Measurements from ENCODE around the gene CYP2W1. TPM values are rescaled to one million over a fixed set of nuclear protein-coding genes. Genes with fewer than 3 reads are reported as not detected.

CYP2W1 gene
- polyA plus RNA-seq, 2 of the 4 experiments (the other 2 are of a cell fraction): not detected

DNA sequence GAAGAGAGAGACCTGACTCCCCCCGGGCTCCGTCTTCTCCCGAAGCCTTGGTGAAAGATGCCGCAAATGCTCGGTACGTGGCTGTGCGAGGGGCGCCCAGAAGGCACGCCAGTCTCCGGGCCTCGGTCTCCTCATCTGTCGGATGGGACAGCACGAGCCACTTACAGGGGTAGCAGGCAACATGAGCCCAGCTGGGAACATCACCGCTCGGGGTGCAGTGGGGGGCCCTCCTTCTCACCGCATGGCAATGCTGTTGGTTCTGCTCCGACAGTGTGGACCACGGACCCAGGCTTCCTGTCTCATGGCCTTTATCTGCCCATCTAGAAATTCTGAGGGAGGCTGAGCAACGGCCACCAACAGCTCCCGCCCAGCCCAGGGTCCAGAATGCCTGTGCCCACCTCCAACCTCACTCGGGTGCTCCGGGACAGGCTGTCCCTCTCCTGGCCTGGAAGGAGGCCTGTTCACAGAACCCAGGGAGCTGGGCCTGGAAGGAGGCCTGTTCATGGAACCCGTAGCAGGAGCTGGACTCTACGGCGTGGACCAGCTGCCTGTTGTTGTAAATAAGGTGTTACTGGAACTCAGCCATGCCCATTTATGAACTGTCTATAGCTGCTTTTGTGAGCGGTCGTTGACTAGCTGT lies 44.3 kb upstream of the CYP2W1 start:
- H3K4me2 ChIP-seq: no peak overlapping the region
- DNase-seq (ENCODE audit: low read depth in 1 of 2, low spot score in 1 of 2) (no peak), FAIRE-seq (no peak), ATAC-seq (no peak)
- WGBS (ENCODE audit: missing lambda C conversion rate): 91% methylated on average over 9 of the region's 27 CpGs
- TF ChIP-seq GATA3 (IDR thresholded peaks at IDR 0.05; ENCODE audit: borderline replicate concordance): no peak
- TF ChIP-seq, protein P1, sequence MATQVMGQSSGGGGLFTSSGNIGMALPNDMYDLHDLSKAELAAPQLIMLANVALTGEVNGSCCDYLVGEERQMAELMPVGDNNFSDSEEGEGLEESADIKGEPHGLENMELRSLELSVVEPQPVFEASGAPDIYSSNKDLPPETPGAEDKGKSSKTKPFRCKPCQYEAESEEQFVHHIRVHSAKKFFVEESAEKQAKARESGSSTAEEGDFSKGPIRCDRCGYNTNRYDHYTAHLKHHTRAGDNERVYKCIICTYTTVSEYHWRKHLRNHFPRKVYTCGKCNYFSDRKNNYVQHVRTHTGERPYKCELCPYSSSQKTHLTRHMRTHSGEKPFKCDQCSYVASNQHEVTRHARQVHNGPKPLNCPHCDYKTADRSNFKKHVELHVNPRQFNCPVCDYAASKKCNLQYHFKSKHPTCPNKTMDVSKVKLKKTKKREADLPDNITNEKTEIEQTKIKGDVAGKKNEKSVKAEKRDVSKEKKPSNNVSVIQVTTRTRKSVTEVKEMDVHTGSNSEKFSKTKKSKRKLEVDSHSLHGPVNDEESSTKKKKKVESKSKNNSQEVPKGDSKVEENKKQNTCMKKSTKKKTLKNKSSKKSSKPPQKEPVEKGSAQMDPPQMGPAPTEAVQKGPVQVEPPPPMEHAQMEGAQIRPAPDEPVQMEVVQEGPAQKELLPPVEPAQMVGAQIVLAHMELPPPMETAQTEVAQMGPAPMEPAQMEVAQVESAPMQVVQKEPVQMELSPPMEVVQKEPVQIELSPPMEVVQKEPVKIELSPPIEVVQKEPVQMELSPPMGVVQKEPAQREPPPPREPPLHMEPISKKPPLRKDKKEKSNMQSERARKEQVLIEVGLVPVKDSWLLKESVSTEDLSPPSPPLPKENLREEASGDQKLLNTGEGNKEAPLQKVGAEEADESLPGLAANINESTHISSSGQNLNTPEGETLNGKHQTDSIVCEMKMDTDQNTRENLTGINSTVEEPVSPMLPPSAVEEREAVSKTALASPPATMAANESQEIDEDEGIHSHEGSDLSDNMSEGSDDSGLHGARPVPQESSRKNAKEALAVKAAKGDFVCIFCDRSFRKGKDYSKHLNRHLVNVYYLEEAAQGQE (IDR thresholded peaks at IDR 0.05): no peak
- TF ChIP-seq, protein P2, sequence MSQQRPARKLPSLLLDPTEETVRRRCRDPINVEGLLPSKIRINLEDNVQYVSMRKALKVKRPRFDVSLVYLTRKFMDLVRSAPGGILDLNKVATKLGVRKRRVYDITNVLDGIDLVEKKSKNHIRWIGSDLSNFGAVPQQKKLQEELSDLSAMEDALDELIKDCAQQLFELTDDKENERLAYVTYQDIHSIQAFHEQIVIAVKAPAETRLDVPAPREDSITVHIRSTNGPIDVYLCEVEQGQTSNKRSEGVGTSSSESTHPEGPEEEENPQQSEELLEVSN (IDR thresholded peaks at IDR 0.05; ENCODE audit: borderline replicate concordance, low read depth): no peak
- no peak for TF ChIP-seq MAZ (IDR thresholded peaks at IDR 0.05; ENCODE audit: borderline replicate concordance, low read depth, low read length)
- TF ChIP-seq HDAC2 (IDR thresholded peaks at IDR 0.05): no peak
- no peak for TF ChIP-seq KDM1A (IDR thresholded peaks at IDR 0.05; ENCODE audit: low read depth)
- TF ChIP-seq, protein P3, sequence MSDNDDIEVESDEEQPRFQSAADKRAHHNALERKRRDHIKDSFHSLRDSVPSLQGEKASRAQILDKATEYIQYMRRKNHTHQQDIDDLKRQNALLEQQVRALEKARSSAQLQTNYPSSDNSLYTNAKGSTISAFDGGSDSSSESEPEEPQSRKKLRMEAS (IDR thresholded peaks at IDR 0.05): no peak
- TF ChIP-seq HOXA7 (CRISPR knock-in tag; IDR thresholded peaks at IDR 0.05): no peak
- no peak for TF ChIP-seq MAFK (IDR thresholded peaks at IDR 0.05; ENCODE audit: partially characterized antibody)
- TF ChIP-seq, protein P4, sequence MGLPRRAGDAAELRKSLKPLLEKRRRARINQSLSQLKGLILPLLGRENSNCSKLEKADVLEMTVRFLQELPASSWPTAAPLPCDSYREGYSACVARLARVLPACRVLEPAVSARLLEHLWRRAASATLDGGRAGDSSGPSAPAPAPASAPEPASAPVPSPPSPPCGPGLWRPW (IDR thresholded peaks at IDR 0.05): no peak
- TF ChIP-seq POLR2A (IDR thresholded peaks at IDR 0.05; ENCODE audit: low read length): no peak
- H3K4me3 ChIP-seq: no peak overlapping the region
- no peak overlapping the region for H3K27ac ChIP-seq
- H3K4me1 ChIP-seq: peaks cover 12% of the 10 kb centered on the region
- H3K9me3 ChIP-seq: peaks cover 7% of the 10 kb centered on the region; the same call in 2 of the 3 replicates
- ChIA-PET CTCF (interaction anchor here (0.6 to 1.6 kb wide), 4 partner anchors 13 to 54 kb away, joined by 3 to 6 read pairs (median 4); partner anchors contain the start of gene ADAP1), POLR2A (no interaction called here)

DNA sequence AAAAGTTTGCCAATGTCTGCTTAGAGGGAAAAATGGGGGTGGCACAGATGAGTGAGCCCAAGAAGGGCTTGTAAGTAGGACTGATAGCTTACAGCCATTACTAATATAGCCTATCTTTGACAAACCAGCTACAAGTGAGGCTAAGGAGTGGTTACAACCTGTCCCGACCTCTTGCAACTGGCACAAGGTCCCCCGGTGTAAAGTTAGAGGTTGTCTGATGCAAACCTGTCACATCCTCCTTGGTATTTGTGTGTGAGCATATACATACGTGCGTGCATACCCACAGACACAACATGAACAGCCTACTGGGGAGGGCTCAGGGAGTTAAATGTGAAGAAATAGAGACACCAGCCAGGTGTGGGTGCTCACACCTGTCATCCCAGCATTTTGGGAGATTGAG lies 43.1 kb upstream of the CYP2W1 start:
- CTCF ChIA-PET: interaction anchor here (0.6 to 1.7 kb wide), 3 partner anchors 11 to 53 kb away, joined by 3 to 5 read pairs (median 3); no protein-coding TSS in a partner anchor
- no peak for ATAC-seq

DNA sequence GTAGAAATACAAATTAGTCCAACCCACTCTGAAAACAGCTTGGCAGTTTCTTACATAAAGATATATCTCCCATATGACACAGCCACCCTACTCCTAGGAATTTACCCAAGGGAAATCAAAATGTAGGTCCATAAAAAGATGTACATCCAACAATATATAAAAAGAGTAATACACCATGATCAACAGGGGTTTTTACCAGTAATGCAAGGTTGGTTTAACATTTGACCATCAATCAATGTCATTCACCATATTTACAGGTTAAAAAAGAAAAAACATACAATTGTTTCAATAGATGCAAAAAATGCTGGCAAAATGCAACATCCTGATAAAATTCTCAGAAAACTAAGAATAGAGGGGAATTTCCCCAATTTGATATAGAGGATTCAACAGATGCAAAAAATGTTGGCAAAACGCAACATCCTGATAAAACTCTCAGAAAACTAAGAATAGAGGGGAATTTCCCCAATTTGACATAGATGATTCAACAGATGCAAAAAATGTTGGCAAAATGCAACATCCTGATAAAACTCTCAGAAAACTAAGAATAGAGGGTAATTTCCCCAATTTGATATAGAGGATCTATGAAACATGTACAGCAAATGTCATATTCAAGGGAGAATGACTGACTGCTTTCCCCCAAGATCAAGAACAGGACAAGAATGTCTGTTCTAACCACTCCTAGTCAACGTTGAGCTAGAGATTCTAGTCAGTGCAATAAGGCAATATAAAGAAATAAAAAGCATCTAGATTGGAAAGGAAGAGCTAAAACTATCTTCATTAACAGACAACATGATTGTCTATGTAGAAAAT lies 42.2 kb upstream of the CYP2W1 start:
- H3K27ac ChIP-seq: no peak overlapping the region
- DNase-seq (ENCODE audit: low read depth in 1 of 2, low spot score in 1 of 2) (no peak), FAIRE-seq (no peak), ATAC-seq (no peak)
- no peak overlapping the region for H3K4me2 ChIP-seq
- 17% methylated on average over 2 of the region's 2 CpGs for WGBS (ENCODE audit: missing lambda C conversion rate)
- H3K9me3 ChIP-seq: peaks cover 7% of the 10 kb centered on the region; the same call in 2 of the 3 replicates
- ChIA-PET POLR2A (no interaction called here), CTCF (interaction anchor here (0.6 to 1.7 kb wide), 2 partner anchors 9 to 10 kb away, joined by 3 to 4 read pairs; no protein-coding TSS in a partner anchor)
- H3K4me3 ChIP-seq: no peak overlapping the region
- peaks cover 12% of the 10 kb centered on the region for H3K4me1 ChIP-seq
- TF ChIP-seq POLR2AphosphoS2 (conservative IDR thresholded peaks at IDR 0.05; ENCODE audit: low read length): no peak
- no peak for TF ChIP-seq SREBF2 (IDR thresholded peaks at IDR 0.05)
- TF ChIP-seq, protein P5, sequence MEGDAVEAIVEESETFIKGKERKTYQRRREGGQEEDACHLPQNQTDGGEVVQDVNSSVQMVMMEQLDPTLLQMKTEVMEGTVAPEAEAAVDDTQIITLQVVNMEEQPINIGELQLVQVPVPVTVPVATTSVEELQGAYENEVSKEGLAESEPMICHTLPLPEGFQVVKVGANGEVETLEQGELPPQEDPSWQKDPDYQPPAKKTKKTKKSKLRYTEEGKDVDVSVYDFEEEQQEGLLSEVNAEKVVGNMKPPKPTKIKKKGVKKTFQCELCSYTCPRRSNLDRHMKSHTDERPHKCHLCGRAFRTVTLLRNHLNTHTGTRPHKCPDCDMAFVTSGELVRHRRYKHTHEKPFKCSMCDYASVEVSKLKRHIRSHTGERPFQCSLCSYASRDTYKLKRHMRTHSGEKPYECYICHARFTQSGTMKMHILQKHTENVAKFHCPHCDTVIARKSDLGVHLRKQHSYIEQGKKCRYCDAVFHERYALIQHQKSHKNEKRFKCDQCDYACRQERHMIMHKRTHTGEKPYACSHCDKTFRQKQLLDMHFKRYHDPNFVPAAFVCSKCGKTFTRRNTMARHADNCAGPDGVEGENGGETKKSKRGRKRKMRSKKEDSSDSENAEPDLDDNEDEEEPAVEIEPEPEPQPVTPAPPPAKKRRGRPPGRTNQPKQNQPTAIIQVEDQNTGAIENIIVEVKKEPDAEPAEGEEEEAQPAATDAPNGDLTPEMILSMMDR (IDR thresholded peaks at IDR 0.05): no peak
- TF ChIP-seq, protein P6, sequence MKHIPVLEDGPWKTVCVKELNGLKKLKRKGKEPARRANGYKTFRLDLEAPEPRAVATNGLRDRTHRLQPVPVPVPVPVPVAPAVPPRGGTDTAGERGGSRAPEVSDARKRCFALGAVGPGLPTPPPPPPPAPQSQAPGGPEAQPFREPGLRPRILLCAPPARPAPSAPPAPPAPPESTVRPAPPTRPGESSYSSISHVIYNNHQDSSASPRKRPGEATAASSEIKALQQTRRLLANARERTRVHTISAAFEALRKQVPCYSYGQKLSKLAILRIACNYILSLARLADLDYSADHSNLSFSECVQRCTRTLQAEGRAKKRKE (CRISPR knock-in tag; IDR thresholded peaks at IDR 0.05; ENCODE audit: low read depth): no peak
- TF ChIP-seq, protein P4 (IDR thresholded peaks at IDR 0.05): no peak
- no peak for TF ChIP-seq HOXA7 (CRISPR knock-in tag; IDR thresholded peaks at IDR 0.05)
- TF ChIP-seq CBX2 (IDR thresholded peaks at IDR 0.05; ENCODE audit: borderline replicate concordance, low read depth): no peak
- TF ChIP-seq FOSL2 (IDR thresholded peaks at IDR 0.05): no peak
- TF ChIP-seq FOSL2 (CRISPR knock-in tag; IDR thresholded peaks at IDR 0.05): no peak
- TF ChIP-seq ESRRA (IDR thresholded peaks at IDR 0.05; ENCODE audit: borderline replicate concordance, low read length): no peak

More for the DNA sequence above, 43.1 kb upstream of the CYP2W1 start:
- no peak overlapping the region for H3K27ac ChIP-seq
- FAIRE-seq (no peak), DNase-seq (ENCODE audit: low read depth in 1 of 2, low spot score in 1 of 2) (no peak)
- H3K4me3 ChIP-seq: no peak overlapping the region
- 86% methylated on average over 4 of the region's 4 CpGs for WGBS (ENCODE audit: missing lambda C conversion rate)
- peaks cover 7% of the 10 kb centered on the region; the same call in 2 of the 3 replicates for H3K9me3 ChIP-seq
- H3K4me2 ChIP-seq: no peak overlapping the region
- POLR2A ChIA-PET: interaction anchor here (0.7 kb wide), 1 partner anchor 780 kb away, joined by 4 read pairs; no protein-coding TSS in a partner anchor
- H3K4me1 ChIP-seq: peaks cover 12% of the 10 kb centered on the region
- TF ChIP-seq JUN (IDR thresholded peaks at IDR 0.05) (no peak), MAFK (IDR thresholded peaks at IDR 0.05; ENCODE audit: partially characterized antibody) (no peak), ESRRA (IDR thresholded peaks at IDR 0.05; ENCODE audit: borderline replicate concordance, low read length) (no peak), ZC3H11A (IDR thresholded peaks at IDR 0.05) (no peak), HOXA7 (CRISPR knock-in tag; IDR thresholded peaks at IDR 0.05) (no peak), ZNF302 (CRISPR knock-in tag; IDR thresholded peaks at IDR 0.05) (no peak)
- TF ChIP-seq, protein P2 (IDR thresholded peaks at IDR 0.05; ENCODE audit: borderline replicate concordance, low read depth): no peak
